HEK293T (cell line): ENCODE results near the gene TSC2.

Source experiments
- CTCF ChIA-PET: fragments of 350-600 bp; formaldehyde crosslinking; extraction: SDS; loops from one replicate; lab custom pipeline; 2021; ENCODE audit warnings: antibody characterized with exemption, inconsistent platforms; lab: Yijun Ruan, JAX
- POLR2A ChIA-PET: fragments of 350-600 bp; formaldehyde crosslinking; extraction: SDS; loops from one replicate; lab custom pipeline; 2020; ENCODE audit warnings: antibody characterized with exemption, inconsistent platforms; lab: Yijun Ruan, JAX
- DNase-seq: peaks from one replicate; pipeline ENCODE4 v3.0.0; 2012; ENCODE audit warnings: mixed read lengths; ENCODE audit errors: extremely low spot score
- ARNT ChIP-seq: fragments of 450-650 bp; IDR thresholded peaks from 2 replicates; pipeline ENCODE4 v1.6.1; 2017; ENCODE audit warnings: mild to moderate bottlenecking
- BHLHE40 ChIP-seq: fragments of 450-650 bp; IDR thresholded peaks from 2 replicates; pipeline ENCODE4 v1.6.1; 2016; ENCODE audit warnings: mild to moderate bottlenecking, moderate library complexity, borderline replicate concordance
- CTBP1 ChIP-seq: fragments of 450-650 bp; IDR thresholded peaks from 2 replicates; pipeline ENCODE4 v1.6.1; 2016; ENCODE audit warnings: borderline replicate concordance
- ELF4 ChIP-seq: fragments of 450-650 bp; IDR thresholded peaks from 2 replicates; pipeline ENCODE4 v1.6.1; 2017; ENCODE audit warnings: antibody characterized with exemption
- FOXA1 ChIP-seq: fragments of 450-650 bp; IDR thresholded peaks from 2 replicates; pipeline ENCODE4 v1.6.1; 2016; ENCODE audit warnings: mild to moderate bottlenecking
- FOXK2 ChIP-seq: fragments of 450-650 bp; IDR thresholded peaks from 2 replicates; pipeline ENCODE4 v1.6.1; 2016; ENCODE audit warnings: mild to moderate bottlenecking
- FOXM1 ChIP-seq: fragments of 450-650 bp; IDR thresholded peaks from 2 replicates; pipeline ENCODE4 v1.6.1; 2017; ENCODE audit warnings: mild to moderate bottlenecking, borderline replicate concordance
- HDGF ChIP-seq: fragments of 450-650 bp; IDR thresholded peaks from 2 replicates; pipeline ENCODE4 v1.6.1; 2017; ENCODE audit warnings: antibody characterized with exemption, borderline replicate concordance
- L3MBTL2 ChIP-seq: fragments of 450-650 bp; conservative IDR thresholded peaks from 2 replicates; pipeline ENCODE4 v1.6.1; 2016; ENCODE audit warnings: mild to moderate bottlenecking
- LEF1 ChIP-seq: fragments of 450-650 bp; IDR thresholded peaks from 2 replicates; pipeline ENCODE4 v1.6.1; 2017; ENCODE audit warnings: mild to moderate bottlenecking, borderline replicate concordance
- NFRKB ChIP-seq: fragments of 450-650 bp; IDR thresholded peaks from 2 replicates; pipeline ENCODE4 v1.6.1; 2016; ENCODE audit warnings: mild to moderate bottlenecking, moderate library complexity
- SP1 ChIP-seq: fragments of 450-650 bp; IDR thresholded peaks from 2 replicates; pipeline ENCODE4 v1.6.1; 2017
- SUZ12 ChIP-seq: fragments of 450-650 bp; IDR thresholded peaks from 2 replicates; pipeline ENCODE4 v1.6.1; 2016; ENCODE audit warnings: mild to moderate bottlenecking
- TARDBP ChIP-seq: fragments of 450-650 bp; IDR thresholded peaks from 2 replicates; pipeline ENCODE4 v1.6.1; 2016
- ZNF384 ChIP-seq: fragments of 450-650 bp; IDR thresholded peaks from 2 replicates; pipeline ENCODE4 v1.6.1; 2016
- TF ChIP-seq, protein P1 (sequence below): fragments of 450-650 bp; IDR thresholded peaks from 2 replicates; pipeline ENCODE4 v1.6.1; 2016

Gene TSC2

DNA sequence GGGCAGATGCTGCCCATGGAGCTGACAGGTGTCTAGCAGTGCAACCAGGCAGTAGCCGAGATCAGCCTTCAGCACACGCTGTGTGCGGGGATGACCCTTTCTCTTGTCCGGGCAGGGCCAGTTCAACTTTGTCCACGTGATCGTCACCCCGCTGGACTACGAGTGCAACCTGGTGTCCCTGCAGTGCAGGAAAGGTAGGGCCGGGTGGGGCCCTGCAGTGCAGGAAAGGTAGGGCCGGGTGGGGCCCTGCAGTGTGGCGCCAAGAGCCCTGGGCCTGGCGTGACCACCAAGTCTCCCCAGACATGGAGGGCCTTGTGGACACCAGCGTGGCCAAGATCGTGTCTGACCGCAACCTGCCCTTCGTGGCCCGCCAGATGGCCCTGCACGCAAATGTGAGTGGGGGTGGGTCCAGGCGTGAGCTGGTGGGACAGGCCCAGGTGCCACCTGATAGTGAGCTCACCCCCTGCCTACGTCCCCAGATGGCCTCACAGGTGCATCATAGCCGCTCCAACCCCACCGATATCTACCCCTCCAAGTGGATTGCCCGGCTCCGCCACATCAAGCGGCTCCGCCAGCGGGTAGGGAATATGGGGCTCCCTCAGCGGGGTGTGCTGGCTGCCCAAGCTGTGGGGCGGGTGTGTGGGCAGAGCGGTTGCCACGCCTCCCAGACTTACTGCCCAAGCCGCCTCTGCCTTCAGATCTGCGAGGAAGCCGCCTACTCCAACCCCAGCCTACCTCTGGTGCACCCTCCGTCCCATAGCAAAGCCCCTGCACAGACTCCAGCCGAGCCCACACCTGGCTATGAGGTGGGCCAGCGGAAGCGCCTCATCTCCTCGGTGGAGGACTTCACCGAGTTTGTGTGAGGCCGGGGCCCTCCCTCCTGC, 40.2 kb downstream of the TSC2 start:
- no peak for DNase-seq
- CTCF ChIA-PET: no interaction called here
- POLR2A ChIA-PET: no interaction called here
- TF ChIP-seq, protein P1, sequence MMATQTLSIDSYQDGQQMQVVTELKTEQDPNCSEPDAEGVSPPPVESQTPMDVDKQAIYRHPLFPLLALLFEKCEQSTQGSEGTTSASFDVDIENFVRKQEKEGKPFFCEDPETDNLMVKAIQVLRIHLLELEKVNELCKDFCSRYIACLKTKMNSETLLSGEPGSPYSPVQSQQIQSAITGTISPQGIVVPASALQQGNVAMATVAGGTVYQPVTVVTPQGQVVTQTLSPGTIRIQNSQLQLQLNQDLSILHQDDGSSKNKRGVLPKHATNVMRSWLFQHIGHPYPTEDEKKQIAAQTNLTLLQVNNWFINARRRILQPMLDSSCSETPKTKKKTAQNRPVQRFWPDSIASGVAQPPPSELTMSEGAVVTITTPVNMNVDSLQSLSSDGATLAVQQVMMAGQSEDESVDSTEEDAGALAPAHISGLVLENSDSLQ: no peak
- TF ChIP-seq LEF1 (no peak), FOXM1 (no peak), ARNT (no peak), ZNF384 (no peak), CTBP1 (no peak), BHLHE40 (no peak), FOXK2 (no peak), FOXA1 (no peak), L3MBTL2 (no peak), TARDBP (no peak), SUZ12 (no peak), HDGF (no peak), NFRKB (no peak)

DNA sequence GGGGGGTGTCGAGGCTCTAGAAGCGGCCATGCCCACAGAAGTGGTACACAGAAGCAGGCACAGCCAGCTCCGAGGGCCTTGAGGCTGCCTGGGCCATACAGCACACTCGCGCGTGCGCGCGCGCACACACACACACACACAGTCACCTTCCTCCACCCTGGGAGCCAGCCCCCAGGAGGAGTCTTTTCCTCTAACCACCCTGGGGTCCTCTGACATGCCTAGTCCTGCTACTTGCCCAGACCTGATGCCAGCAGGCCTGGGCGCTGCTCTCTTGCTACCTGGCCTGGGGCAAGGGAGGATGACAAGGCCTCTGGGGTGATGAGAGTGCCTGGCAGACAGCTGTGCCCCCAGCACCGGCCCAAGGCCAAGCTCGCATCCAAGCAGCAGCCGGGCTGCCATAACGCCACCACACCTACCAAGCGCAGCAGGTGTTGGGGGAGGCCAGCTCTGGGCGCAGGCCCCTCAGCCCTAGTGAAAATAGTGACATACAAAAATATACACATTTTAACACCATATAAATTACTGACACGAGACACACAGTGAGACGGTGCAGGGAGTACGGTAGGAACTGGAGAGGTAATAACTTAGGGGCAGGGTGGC, 41.1 kb downstream of the TSC2 start:
- POLR2A ChIA-PET: no interaction called here

DNA sequence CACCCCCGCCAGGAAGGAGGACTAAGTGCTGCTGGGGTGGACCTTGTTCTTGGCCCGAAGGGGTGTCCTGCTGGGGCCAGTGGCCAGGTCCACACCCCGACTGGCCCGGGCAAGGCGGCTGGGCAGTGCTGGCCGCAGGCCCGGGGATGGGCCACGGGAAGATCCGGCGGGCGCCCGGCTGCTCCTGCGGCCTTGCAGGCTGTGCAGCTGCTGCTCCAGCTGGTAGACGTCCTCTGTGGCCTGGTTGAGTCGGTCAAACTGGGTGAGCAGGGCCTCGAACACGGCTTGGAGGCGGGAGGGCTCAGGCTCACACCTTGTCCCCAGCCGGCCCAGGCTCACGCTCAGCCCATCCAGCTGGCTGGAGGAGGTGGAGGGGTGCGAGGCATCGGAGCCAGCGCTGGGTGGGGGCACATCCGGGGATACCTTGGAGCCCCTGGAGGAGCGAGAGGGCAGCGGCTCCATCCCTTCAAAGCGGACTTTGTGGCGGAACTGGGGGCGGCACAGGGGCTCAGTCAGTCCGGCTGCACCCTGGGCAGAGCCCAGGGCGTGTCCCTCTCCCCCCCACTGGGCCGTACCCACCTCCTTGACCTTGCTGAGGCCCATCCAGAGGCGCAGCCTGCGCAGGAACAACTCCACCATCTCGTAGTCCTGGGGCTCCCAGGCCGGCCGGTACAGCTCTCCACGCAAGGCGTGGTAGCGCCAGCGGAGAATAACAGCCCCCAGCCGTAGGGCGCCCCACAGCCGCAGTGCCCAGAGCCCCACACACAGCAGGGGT, 42.1 kb downstream of the TSC2 start:
- no peak for TF ChIP-seq FOXA1
- no peak for TF ChIP-seq FOXK2
- no peak for TF ChIP-seq SP1
- TF ChIP-seq BHLHE40: no peak
- TF ChIP-seq, protein P1: no peak
- TF ChIP-seq FOXM1: no peak
- no peak for TF ChIP-seq ELF4
- no peak for TF ChIP-seq CTBP1
- TF ChIP-seq HDGF: no peak
- no peak for TF ChIP-seq ZNF384
- no peak for TF ChIP-seq SUZ12
- TF ChIP-seq LEF1: no peak
- TF ChIP-seq NFRKB: no peak
- TF ChIP-seq L3MBTL2: no peak
- TF ChIP-seq TARDBP: no peak
- ChIA-PET CTCF (interaction anchor here (1.1 kb wide), 1 partner anchor 58 kb away, joined by 3 read pairs; no protein-coding TSS in a partner anchor), POLR2A (interaction anchor here (1.2 kb wide), 1 partner anchor 66 kb away, joined by 4 read pairs; the partner anchor contains the start of gene TRAF7)
- no peak for DNase-seq

More for the DNA sequence above, 41.1 kb downstream of the TSC2 start:
- no peak for DNase-seq
- no peak for TF ChIP-seq NFRKB
- TF ChIP-seq FOXM1: no peak
- TF ChIP-seq CTBP1: no peak
- CTCF ChIA-PET: no interaction called here

DNA sequence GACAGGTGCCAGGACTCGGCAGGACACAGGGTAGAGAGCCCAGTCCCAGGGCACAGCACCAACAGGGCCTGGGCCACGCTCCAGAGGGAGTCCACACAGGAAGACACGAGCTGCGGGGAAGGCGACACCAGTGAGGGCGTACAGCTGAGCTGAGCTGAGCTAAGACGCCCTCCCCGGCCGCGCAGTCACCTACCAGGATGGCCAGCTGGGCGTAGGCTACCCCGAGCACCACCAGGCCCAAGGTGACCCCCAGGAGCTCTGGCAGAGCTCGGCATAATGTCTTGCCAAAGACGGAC, 42.6 kb downstream of the TSC2 start:
- POLR2A ChIA-PET: interaction anchor here (0.8 to 1.2 kb wide), 4 partner anchors 12 to 126 kb away, joined by 3 to 5 read pairs (median 4); partner anchors contain the start of genes RPS2 and TRAF7
- DNase-seq: no peak
- TF ChIP-seq, protein P1: no peak
- TF ChIP-seq FOXK2: no peak
- no peak for TF ChIP-seq HDGF
- no peak for TF ChIP-seq ARNT
- TF ChIP-seq ELF4: no peak
- no peak for TF ChIP-seq CTBP1
- TF ChIP-seq NFRKB: no peak
- no peak for TF ChIP-seq FOXM1
- TF ChIP-seq BHLHE40: no peak
- TF ChIP-seq LEF1: no peak
- TF ChIP-seq TARDBP: no peak
- no peak for TF ChIP-seq ZNF384
- no peak for TF ChIP-seq FOXA1
- CTCF ChIA-PET: interaction anchor here (1.1 kb wide), 1 partner anchor 57 kb away, joined by 3 read pairs; no protein-coding TSS in a partner anchor

DNA sequence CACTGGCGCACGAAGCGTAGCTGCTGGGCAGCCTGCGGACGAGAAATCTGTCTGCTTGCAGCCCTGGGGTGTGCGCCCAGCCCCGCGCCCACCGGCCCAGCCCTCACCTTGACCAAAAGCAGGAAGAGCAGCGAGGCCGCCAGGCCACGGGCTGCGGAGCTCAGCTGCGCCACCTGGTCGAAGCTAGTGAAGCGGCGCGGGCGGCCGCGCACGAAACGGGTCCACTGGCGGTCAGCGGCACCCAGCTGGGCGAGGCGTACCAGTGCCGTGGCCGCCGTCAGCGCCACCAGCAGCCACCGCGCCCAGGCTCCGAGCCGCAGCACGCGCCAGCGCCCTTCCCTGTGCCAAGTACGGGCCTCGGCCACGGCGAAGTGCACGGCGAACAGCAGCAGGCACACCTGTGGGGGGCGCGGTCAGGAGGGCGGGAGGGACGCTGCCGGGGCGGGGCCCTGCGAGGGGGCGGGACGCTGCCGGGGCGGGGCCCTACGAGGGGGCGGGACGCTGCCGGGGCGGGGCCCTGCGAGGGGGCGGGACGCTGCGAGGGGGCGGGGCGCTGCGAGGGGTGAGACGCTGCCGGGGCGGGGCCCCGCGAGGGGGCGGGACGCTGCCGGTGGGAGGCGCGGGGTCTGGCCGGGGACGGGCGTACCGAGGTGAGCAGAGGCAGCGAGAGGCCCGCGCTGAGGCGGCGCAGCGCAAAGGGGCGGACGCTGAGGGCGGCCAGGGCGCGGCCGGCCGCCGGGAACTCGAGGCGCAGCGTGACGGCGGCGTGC, 43.2 kb downstream of the TSC2 start:
- CTCF ChIA-PET: interaction anchor here (1.1 kb wide), 1 partner anchor 57 kb away, joined by 3 read pairs; no protein-coding TSS in a partner anchor

More for the DNA sequence above, 43.2 kb downstream of the TSC2 start:
- DNase-seq: peak; percentile 82
- TF ChIP-seq ARNT (no peak), FOXM1 (no peak), FOXA1 (no peak), NFRKB (no peak), CTBP1 (no peak), L3MBTL2 (no peak), SUZ12 (no peak), ELF4 (no peak), LEF1 (no peak), BHLHE40 (no peak), TARDBP (no peak), FOXK2 (no peak), HDGF (no peak), ZNF384 (no peak), SP1 (no peak)
- TF ChIP-seq, protein P1: no peak
- POLR2A ChIA-PET: interaction anchor here (0.8 to 1.2 kb wide), 5 partner anchors 12 to 126 kb away, joined by 3 to 5 read pairs (median 4); partner anchors contain the start of genes RPS2 and TRAF7
